Esophagus muscularis mucosa (tissue), 4 donors: Measurements from ENCODE around the gene IQCE. TPM values are rescaled to one million over a fixed set of nuclear protein-coding genes. Genes with fewer than 3 reads are reported as not detected.

Experiments
- DNase-seq: peaks from one replicate; pipeline ENCODE4 v3.0.0-alpha.2; 2017; ENCODE audit errors: extremely low spot score
- H3K27ac ChIP-seq, 4 donors: fragments of 200-600 bp; sonication (generic); replicated peaks in 1 of 4; 1 replicate in 3 of 4; 2 replicates in 1 of 4; pipeline ENCODE4 v1.5.1; 2016 to 2019; ENCODE audit warnings: mild to moderate bottlenecking in 1 of 4
- H3K27me3 ChIP-seq, 4 donors: fragments of 200-600 bp; sonication (generic); one replicate each; pipeline versions ENCODE4 v1.5.1 to v1.6.0; 2016 to 2019
- H3K36me3 ChIP-seq, 4 donors: fragments of 200-600 bp; sonication (generic); one replicate each; pipeline ENCODE4 v1.5.1; 2016 to 2019
- H3K4me1 ChIP-seq, 4 donors: fragments of 200-600 bp; sonication (generic); one replicate each; pipeline ENCODE4 v1.5.1; 2016 to 2019
- H3K4me3 ChIP-seq, 4 donors: fragments of 200-600 bp; sonication (generic); 1 replicate in 2 of 4; 2 replicates in 2 of 4; pipeline ENCODE4 v1.5.1; 2016 to 2019; ENCODE audit warnings: mild to moderate bottlenecking in 4 of 4, moderate library complexity in 1 of 4
- H3K9me3 ChIP-seq, 4 donors: fragments of 200-600 bp; sonication (generic); 1 replicate in 3 of 4; 2 replicates in 1 of 4; pipeline ENCODE4 v1.5.1; 2016 to 2019
- CTCF ChIP-seq, 3 experiments: fragments of 200-600 bp in 2 of 3; fragments of 450-650 bp in 1 of 3; sonication (generic) in 2 of 3; IDR thresholded peaks; one replicate each; pipeline ENCODE4 v1.5.1; 2017 to 2019; ENCODE audit warnings: antibody characterized with exemption in 3 of 3, mild to moderate bottlenecking in 2 of 3, moderate library complexity in 1 of 3
- EP300 ChIP-seq: sonication (generic); formaldehyde crosslinking; IDR thresholded peaks from one replicate; pipeline ENCODE4 v1.6.1; 2017; ENCODE audit warnings: antibody characterized with exemption
- POLR2A ChIP-seq: fragments of 450-650 bp; IDR thresholded peaks from one replicate; pipeline ENCODE4 v1.6.1; 2017; ENCODE audit warnings: antibody characterized with exemption, moderate library complexity, mild to moderate bottlenecking, low read depth
- POLR2AphosphoS5 ChIP-seq, 2 donors: sonication (generic); formaldehyde crosslinking; IDR thresholded peaks; one replicate each; pipeline ENCODE4 v1.6.1; 2017; ENCODE audit warnings: antibody characterized with exemption in 2 of 2
- WGBS: methylation state at CpG from one replicate; pipeline ENCODE4 v1.1.5; 2018; 5-methylcytosine and 5-hydroxymethylcytosine counted together
- intact Hi-C: fragments of 100-400 bp; cut with DNase I; formaldehyde crosslinking; loops from one replicate; pipeline ENCODE4 v1.15.1; 2023
- total RNA-seq, 4 donors: library from RNA; depleted of rRNA; stranded (reverse); fragments of >200 nt; gene quantifications; one replicate each; pipeline versions ENCODE4 v1.1.0 to v1.2.1, GENCODE V29; 2016

Gene IQCE
- total RNA-seq, 4 donors from 2014 or later = 13.0 to 22.4 (median 18.0) TPM

- Histone ChIP-seq H3K4me1 (peaks cover 3 to 31% (median 23%) of the 10 kb centered on the region in 4 donors), H3K36me3 (peaks cover 0 to 7% (median 0%) of the 10 kb centered on the region in 4 donors), H3K9me3 (no peaks in the 10 kb centered on the region), H3K4me3 (no peak overlapping the region), H3K27me3 (no peaks in the 10 kb centered on the region), H3K27ac (no peak overlapping the region)
- 87% methylated on average over 12 of the region's 12 CpGs for WGBS
- DNase-seq = no peak
- intact Hi-C loops = loop anchor here (5.0 to 10.0 kb wide), 2 partner anchors 117 to 120 kb away; no protein-coding TSS in a partner anchor
- TF ChIP-seq POLR2A (no peak), CTCF (IDR thresholded peaks at IDR 0.05) (no peak), EP300 (no peak), POLR2AphosphoS5 (IDR thresholded peaks at IDR 0.05) (no peak)
Measured at GRCh38 chr7:2564970-2565540, 6.3 kb downstream of the IQCE start.

- intact Hi-C loops = loop anchor here (5.0 to 10.0 kb wide), 2 partner anchors 116 to 122 kb away; no protein-coding TSS in a partner anchor
- DNase-seq = no peak
- Histone ChIP-seq H3K9me3 (no peaks in the 10 kb centered on the region), H3K4me3 (peak overlapping the region in 1 of 4 donors; percentile 20), H3K36me3 (peaks cover 0 to 7% (median 1%) of the 10 kb centered on the region in 4 donors), H3K27me3 (no peaks in the 10 kb centered on the region), H3K27ac (no peak overlapping the region), H3K4me1 (peaks cover 0 to 23% (median 11%) of the 10 kb centered on the region in 4 donors)
- TF ChIP-seq POLR2AphosphoS5 (IDR thresholded peaks at IDR 0.05) (no peak), CTCF (IDR thresholded peaks at IDR 0.05) (no peak), EP300 (no peak), POLR2A (no peak)
- 79% methylated on average over 8 of the region's 8 CpGs for WGBS
Measured at GRCh38 chr7:2566348-2566889, 7.6 kb downstream of the IQCE start.

- intact Hi-C loops = loop anchor here (5.0 to 10.0 kb wide), 2 partner anchors 115 to 122 kb away; no protein-coding TSS in a partner anchor
Measured at GRCh38 chr7:2566890-2567678, 8.3 kb downstream of the IQCE start.

More at GRCh38 chr7:2566890-2567678, 8.3 kb downstream of the IQCE start:
- H3K27ac ChIP-seq = no peak overlapping the region
- H3K27me3 ChIP-seq = no peaks in the 10 kb centered on the region
- H3K9me3 ChIP-seq = no peaks in the 10 kb centered on the region
- TF ChIP-seq EP300 (no peak), CTCF (IDR thresholded peaks at IDR 0.05) (no peak), POLR2AphosphoS5 (IDR thresholded peaks at IDR 0.05) (no peak), POLR2A (no peak)
- H3K36me3 ChIP-seq = peaks cover 0 to 14% (median 6%) of the 10 kb centered on the region in 4 donors
- 74% methylated on average over 23 of the region's 28 CpGs for WGBS
- peaks cover 0 to 18% (median 11%) of the 10 kb centered on the region in 4 donors for H3K4me1 ChIP-seq
- DNase-seq = no peak
- H3K4me3 ChIP-seq = peak overlapping the region in 3 of 4 donors; percentile 4 to 28 (median 20)
